ENCODE measurements around the gene ZNF200.

The ZNF200 gene

GRCh38 chr16:3174618-3175148 is 60.3 kb downstream of the ZNF200 start:
- DNase-seq: no peak

- no peak for DNase-seq
Observed at GRCh38 chr16:3173892-3174617, 60.9 kb downstream of the ZNF200 start.
